Measurements from ENCODE around the gene IGSF1. TPM values are rescaled to one million over a fixed set of nuclear protein-coding genes. Genes with fewer than 3 reads are reported as not detected.

Gene IGSF1
- total RNA-seq, 1 donor from 2014 or later = 9.6 TPM

DNA sequence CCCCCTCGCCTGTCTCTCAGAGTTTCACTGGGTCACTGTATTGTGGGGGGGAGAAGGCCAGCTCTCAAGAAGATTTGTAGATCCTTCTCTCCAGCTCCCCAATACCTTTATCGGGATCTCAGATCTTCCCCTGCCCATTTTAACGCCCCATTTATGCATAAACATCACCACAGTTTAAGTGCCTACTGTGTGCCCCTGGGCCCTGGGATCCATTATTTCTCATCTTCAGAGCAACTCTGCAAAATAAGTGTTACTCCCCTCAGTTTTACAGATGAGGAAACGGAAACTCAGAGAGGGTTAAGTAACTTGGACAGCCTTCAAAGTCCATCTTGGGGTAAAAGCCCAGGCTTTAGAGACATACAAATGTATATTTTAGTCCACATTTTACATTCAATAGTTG lies 421 bp upstream of the IGSF1 start:
- DNase-seq (ENCODE audit: low spot score) = no peak
- Histone ChIP-seq H3K4me1 (no peaks in the 10 kb centered on the region), H3K4me2 (peak overlapping the region; percentile 77), H3F3A (ENCODE audit: low read depth) (no peaks in the 10 kb centered on the region), H3K79me2 (ENCODE audit: low read depth) (no peaks in the 10 kb centered on the region), H3K36me3 (no peaks in the 10 kb centered on the region), H3K9me3 (ENCODE audit: low read depth) (no peaks in the 10 kb centered on the region), H3K27ac (no peak overlapping the region), H3K27me3 (no peaks in the 10 kb centered on the region), H3K4me3 (peak overlapping the region; percentile 59), H2AFZ (replicated peaks) (no peak overlapping the region), H4K20me1 (ENCODE audit: low read depth) (no peaks in the 10 kb centered on the region), H3K9ac (no peak overlapping the region)
- H3K4me1 Mint-ChIP-seq = peaks cover 33% of the 10 kb centered on the region
- H3K27ac Mint-ChIP-seq = no peak overlapping the region
- no peaks in the 10 kb centered on the region for H3K36me3 Mint-ChIP-seq
- H3K9me3 Mint-ChIP-seq = no peaks in the 10 kb centered on the region
- H3K4me3 Mint-ChIP-seq = peak overlapping the region; percentile 85
- TF ChIP-seq EZH2 (IDR thresholded peaks at IDR 0.05) (no peak), EZH2phosphoT487 (IDR thresholded peaks at IDR 0.05) (no peak)
- TF ChIP-seq, protein P1, sequence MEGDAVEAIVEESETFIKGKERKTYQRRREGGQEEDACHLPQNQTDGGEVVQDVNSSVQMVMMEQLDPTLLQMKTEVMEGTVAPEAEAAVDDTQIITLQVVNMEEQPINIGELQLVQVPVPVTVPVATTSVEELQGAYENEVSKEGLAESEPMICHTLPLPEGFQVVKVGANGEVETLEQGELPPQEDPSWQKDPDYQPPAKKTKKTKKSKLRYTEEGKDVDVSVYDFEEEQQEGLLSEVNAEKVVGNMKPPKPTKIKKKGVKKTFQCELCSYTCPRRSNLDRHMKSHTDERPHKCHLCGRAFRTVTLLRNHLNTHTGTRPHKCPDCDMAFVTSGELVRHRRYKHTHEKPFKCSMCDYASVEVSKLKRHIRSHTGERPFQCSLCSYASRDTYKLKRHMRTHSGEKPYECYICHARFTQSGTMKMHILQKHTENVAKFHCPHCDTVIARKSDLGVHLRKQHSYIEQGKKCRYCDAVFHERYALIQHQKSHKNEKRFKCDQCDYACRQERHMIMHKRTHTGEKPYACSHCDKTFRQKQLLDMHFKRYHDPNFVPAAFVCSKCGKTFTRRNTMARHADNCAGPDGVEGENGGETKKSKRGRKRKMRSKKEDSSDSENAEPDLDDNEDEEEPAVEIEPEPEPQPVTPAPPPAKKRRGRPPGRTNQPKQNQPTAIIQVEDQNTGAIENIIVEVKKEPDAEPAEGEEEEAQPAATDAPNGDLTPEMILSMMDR (IDR thresholded peaks at IDR 0.05) = no peak
- H3K27me3 Mint-ChIP-seq (ENCODE audit: insufficient read depth, low read depth) = peaks cover 11% of the 10 kb centered on the region

DNA sequence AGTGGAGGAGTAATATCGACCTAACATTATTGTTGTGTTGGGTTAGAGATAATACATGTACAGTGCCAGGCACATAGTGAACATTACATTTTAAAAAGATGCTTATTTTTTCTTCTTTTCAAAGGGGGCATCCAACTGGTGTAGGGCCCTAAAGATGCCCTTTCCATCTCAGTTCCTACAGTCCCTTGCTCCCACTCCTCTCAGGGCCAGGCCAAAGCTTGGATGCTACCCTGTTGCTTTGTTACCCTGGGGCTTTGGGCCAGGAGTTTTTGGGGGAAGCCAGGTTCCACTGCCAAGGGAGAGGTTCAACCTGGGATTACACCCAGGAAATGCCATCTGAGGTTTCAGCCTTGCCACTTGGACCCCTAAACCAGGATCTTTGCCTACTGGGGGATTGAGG lies 918 bp downstream of the IGSF1 start:
- Histone ChIP-seq H3K27ac (no peak overlapping the region), H3F3A (ENCODE audit: low read depth) (no peaks in the 10 kb centered on the region), H3K9ac (no peak overlapping the region), H2AFZ (replicated peaks) (no peak overlapping the region), H3K36me3 (no peaks in the 10 kb centered on the region), H3K79me2 (ENCODE audit: low read depth) (no peaks in the 10 kb centered on the region), H4K20me1 (ENCODE audit: low read depth) (no peaks in the 10 kb centered on the region), H3K9me3 (ENCODE audit: low read depth) (no peaks in the 10 kb centered on the region), H3K4me2 (peak overlapping the region; percentile 77), H3K4me1 (no peaks in the 10 kb centered on the region), H3K27me3 (no peaks in the 10 kb centered on the region), H3K4me3 (peak overlapping the region; percentile 59)
- TF ChIP-seq, protein P1 (IDR thresholded peaks at IDR 0.05) = no peak
- TF ChIP-seq EZH2 (IDR thresholded peaks at IDR 0.05) = no peak
- TF ChIP-seq EZH2phosphoT487 (IDR thresholded peaks at IDR 0.05) = no peak
- H3K4me3 Mint-ChIP-seq = peak overlapping the region; percentile 76
- peaks cover 15% of the 10 kb centered on the region for H3K27me3 Mint-ChIP-seq (ENCODE audit: insufficient read depth, low read depth)
- no peak overlapping the region for H3K27ac Mint-ChIP-seq
- H3K9me3 Mint-ChIP-seq = no peaks in the 10 kb centered on the region
- no peaks in the 10 kb centered on the region for H3K36me3 Mint-ChIP-seq
- H3K4me1 Mint-ChIP-seq = peaks cover 33% of the 10 kb centered on the region
- DNase-seq (ENCODE audit: low spot score) = no peak

DNA sequence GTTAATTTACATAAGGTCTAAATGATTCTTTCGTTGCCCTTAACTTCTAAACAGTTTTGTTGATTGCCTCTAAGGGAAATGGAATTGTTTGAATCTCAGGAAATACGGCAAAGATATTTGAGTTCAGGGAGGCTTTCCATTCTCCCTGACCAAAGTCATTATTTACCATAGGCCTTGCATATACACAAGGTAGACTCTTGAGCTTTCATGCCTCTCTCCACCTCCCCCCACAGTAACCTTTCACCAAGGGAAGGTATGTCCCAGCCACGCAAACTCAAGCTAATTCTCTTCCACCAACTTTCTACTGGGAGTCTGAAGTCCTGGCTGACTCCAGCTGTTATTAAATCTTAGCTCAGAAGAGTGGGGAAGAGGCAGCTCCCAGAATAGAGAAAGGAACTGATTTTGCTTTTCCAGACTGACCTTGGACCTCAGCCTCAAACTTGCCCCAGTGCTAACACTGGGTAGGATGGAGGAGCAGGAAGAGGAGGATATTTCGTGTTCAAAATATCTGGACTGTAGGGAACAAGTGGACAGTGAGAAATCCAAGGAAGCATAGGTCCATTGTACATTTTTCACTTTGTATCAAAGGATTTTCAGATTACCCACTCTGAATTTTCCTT lies 1.4 kb downstream of the IGSF1 start:
- peaks cover 16% of the 10 kb centered on the region for H3K27me3 Mint-ChIP-seq (ENCODE audit: insufficient read depth, low read depth)
- DNase-seq (ENCODE audit: low spot score) = no peak
- peak overlapping the region; percentile 77 for H3K4me2 ChIP-seq
- TF ChIP-seq, protein P1 (IDR thresholded peaks at IDR 0.05) = no peak
- TF ChIP-seq EZH2phosphoT487 (IDR thresholded peaks at IDR 0.05) = no peak
- no peak for TF ChIP-seq EZH2 (IDR thresholded peaks at IDR 0.05)
- H3K27ac ChIP-seq = no peak overlapping the region
- no peaks in the 10 kb centered on the region for H3K27me3 ChIP-seq
- H3K36me3 ChIP-seq = no peaks in the 10 kb centered on the region
- peaks cover 33% of the 10 kb centered on the region for H3K4me1 Mint-ChIP-seq
- no peak overlapping the region for H3K9ac ChIP-seq
- no peaks in the 10 kb centered on the region for H3F3A ChIP-seq (ENCODE audit: low read depth)
- H3K4me3 Mint-ChIP-seq = peak overlapping the region; percentile 30
- H2AFZ ChIP-seq (replicated peaks) = no peak overlapping the region
- no peaks in the 10 kb centered on the region for H3K9me3 ChIP-seq (ENCODE audit: low read depth)
- no peaks in the 10 kb centered on the region for H3K9me3 Mint-ChIP-seq
- no peaks in the 10 kb centered on the region for H3K79me2 ChIP-seq (ENCODE audit: low read depth)
- H3K4me3 ChIP-seq = peak overlapping the region; percentile 59
- H3K27ac Mint-ChIP-seq = no peak overlapping the region
- H3K4me1 ChIP-seq = no peaks in the 10 kb centered on the region
- H4K20me1 ChIP-seq (ENCODE audit: low read depth) = no peaks in the 10 kb centered on the region
- H3K36me3 Mint-ChIP-seq = no peaks in the 10 kb centered on the region
